Renal cortex interstitium (tissue), 15 donors: ENCODE results near the gene LRRC58. TPM values are rescaled to one million over a fixed set of nuclear protein-coding genes. Genes with fewer than 3 reads are reported as not detected.
A peak's percentile ranks its signal among the peaks of the same experiment; 100 is the strongest.
"Not testable (repeated sequence)": the region's sequence is repeated elsewhere in the genome, so short reads cannot be mapped to it uniquely, and the experiment has no call there.

Experiments
- DNase-seq, 11 donors: peaks; one replicate each; pipeline ENCODE4 v3.0.0-alpha.2; 2013; ENCODE audit warnings: low read depth in 9 of 11, low spot score in 4 of 11; ENCODE audit errors: extremely low read depth in 1 of 11
- long read RNA-seq, 16 experiments: transcript quantifications; one replicate each; lab custom pipeline, GENCODE V29; 2026
- polyA plus RNA-seq, 3 donors: library from polyadenylated mRNA; unstranded; fragments of 120-200 nt; gene quantifications; one replicate each; pipeline ENCODE4 v1.2.1, GENCODE V29; 2013; ENCODE audit not compliant: insufficient read length in 3 of 3

Gene LRRC58
- polyA plus RNA-seq = 10 to 100 TPM; 30.0 to 37.5 (median 33.9) TPM
- long read RNA-seq, donor 1, full-length matches to known transcripts = 3 of 3 reads
- long read RNA-seq, donor 1, partial matches to known transcripts = 0 of 3 reads
- long read RNA-seq, donor 1, other reads (novel, unspliced or antisense) = 0 of 3 reads
- long read RNA-seq, donor 2, full-length matches to known transcripts = 6 of 13 reads
- long read RNA-seq, donor 2, partial matches to known transcripts = 7 of 13 reads
- long read RNA-seq, donor 2, other reads (novel, unspliced or antisense) = 0 of 13 reads
- long read RNA-seq, donor 3, full-length matches to known transcripts = 9 of 9 reads
- long read RNA-seq, donor 3, partial matches to known transcripts = 0 of 9 reads
- long read RNA-seq, donor 3, other reads (novel, unspliced or antisense) = 0 of 9 reads
- long read RNA-seq, donor 4, full-length matches to known transcripts = 4 of 4 reads
- long read RNA-seq, donor 4, partial matches to known transcripts = 0 of 4 reads
- long read RNA-seq, donor 4, other reads (novel, unspliced or antisense) = 0 of 4 reads
- long read RNA-seq, donor 5 = 0 reads
- long read RNA-seq, donor 6, full-length matches to known transcripts = 9 of 9 reads
- long read RNA-seq, donor 6, partial matches to known transcripts = 0 of 9 reads
- long read RNA-seq, donor 6, other reads (novel, unspliced or antisense) = 0 of 9 reads
- long read RNA-seq, donor 7, full-length matches to known transcripts = 7 of 7 reads
- long read RNA-seq, donor 7, partial matches to known transcripts = 0 of 7 reads
- long read RNA-seq, donor 7, other reads (novel, unspliced or antisense) = 0 of 7 reads
- long read RNA-seq, donor 8, full-length matches to known transcripts = 20 of 20 reads
- long read RNA-seq, donor 8, partial matches to known transcripts = 0 of 20 reads
- long read RNA-seq, donor 8, other reads (novel, unspliced or antisense) = 0 of 20 reads
- long read RNA-seq, donor 9, full-length matches to known transcripts = 5 of 5 reads
- long read RNA-seq, donor 9, partial matches to known transcripts = 0 of 5 reads
- long read RNA-seq, donor 9, other reads (novel, unspliced or antisense) = 0 of 5 reads
- long read RNA-seq, donor 10, full-length matches to known transcripts = 7 of 7 reads
- long read RNA-seq, donor 10, partial matches to known transcripts = 0 of 7 reads
- long read RNA-seq, donor 10, other reads (novel, unspliced or antisense) = 0 of 7 reads
- long read RNA-seq, donor 11, full-length matches to known transcripts = 7 of 7 reads
- long read RNA-seq, donor 11, partial matches to known transcripts = 0 of 7 reads
- long read RNA-seq, donor 11, other reads (novel, unspliced or antisense) = 0 of 7 reads
- long read RNA-seq, donor 12, full-length matches to known transcripts = 2 of 2 reads
- long read RNA-seq, donor 12, partial matches to known transcripts = 0 of 2 reads
- long read RNA-seq, donor 12, other reads (novel, unspliced or antisense) = 0 of 2 reads
- long read RNA-seq, donor 13, full-length matches to known transcripts = 11 of 11 reads
- long read RNA-seq, donor 13, partial matches to known transcripts = 0 of 11 reads
- long read RNA-seq, donor 13, other reads (novel, unspliced or antisense) = 0 of 11 reads
- long read RNA-seq, donor 14, full-length matches to known transcripts = 5 of 5 reads
- long read RNA-seq, donor 14, partial matches to known transcripts = 0 of 5 reads
- long read RNA-seq, donor 14, other reads (novel, unspliced or antisense) = 0 of 5 reads
- long read RNA-seq, donor 15 = 0 reads
- long read RNA-seq, donor 16, full-length matches to known transcripts = 14 of 14 reads
- long read RNA-seq, donor 16, partial matches to known transcripts = 0 of 14 reads
- long read RNA-seq, donor 16, other reads (novel, unspliced or antisense) = 0 of 14 reads

DNA sequence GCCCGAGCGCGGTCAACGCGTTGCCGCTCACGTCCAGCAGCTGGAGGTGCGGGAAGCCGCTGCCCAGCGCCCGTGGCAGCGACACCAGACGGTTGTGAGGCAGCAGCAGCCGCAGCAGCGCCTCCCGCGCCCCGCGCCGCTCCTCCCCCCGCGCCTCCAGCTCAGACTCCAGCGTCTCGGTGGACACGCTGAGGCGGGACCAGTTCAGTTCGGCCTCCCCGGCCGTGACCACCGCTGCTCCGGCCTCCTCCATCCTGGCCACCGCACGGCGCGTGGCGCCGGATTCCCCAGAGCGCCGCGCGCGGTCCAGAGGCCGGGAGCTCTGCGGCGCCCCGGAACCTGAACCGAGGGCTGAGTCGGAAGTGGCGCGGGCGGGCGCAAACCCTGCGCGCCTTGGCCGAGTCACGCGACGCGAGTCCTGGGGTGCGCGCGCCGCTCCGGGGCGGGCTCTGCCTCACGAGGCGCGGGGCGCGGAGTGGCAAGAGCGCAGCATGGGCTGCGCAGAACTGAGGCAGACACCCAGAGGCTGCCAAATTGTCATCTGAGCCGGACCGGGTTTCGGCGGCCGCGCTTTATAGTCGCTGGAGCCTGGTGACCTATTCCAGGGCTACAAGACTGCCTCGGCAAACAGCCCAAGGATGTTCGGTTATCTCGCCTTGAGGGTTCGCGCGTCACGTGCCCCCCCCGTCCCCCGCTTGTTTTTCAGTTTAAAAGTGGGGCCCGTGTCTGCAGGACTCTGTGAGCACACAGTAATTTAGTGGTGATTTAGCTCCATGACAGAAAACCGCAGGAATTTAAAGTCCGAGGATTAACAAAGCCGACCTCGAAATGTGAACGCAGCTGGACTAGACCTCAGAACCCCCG is at the start of gene LRRC58:
Gene LRRC58 (minus strand): TSS at position 364 of the 864 bp plus-strand sequence. CDS start 111 bp downstream, at position 253.
- DNase-seq = peak; percentile 78 to 92 (median 88)

GRCh38 chr3:120396469-120396868 is 47.3 kb upstream of the LRRC58 start:
- no peak for DNase-seq

- no peak for DNase-seq
Measured at GRCh38 chr3:120394347-120394746, 45.2 kb upstream of the LRRC58 start.

- no peak for DNase-seq
Measured at GRCh38 chr3:120393761-120394160, 44.6 kb upstream of the LRRC58 start.

DNA sequence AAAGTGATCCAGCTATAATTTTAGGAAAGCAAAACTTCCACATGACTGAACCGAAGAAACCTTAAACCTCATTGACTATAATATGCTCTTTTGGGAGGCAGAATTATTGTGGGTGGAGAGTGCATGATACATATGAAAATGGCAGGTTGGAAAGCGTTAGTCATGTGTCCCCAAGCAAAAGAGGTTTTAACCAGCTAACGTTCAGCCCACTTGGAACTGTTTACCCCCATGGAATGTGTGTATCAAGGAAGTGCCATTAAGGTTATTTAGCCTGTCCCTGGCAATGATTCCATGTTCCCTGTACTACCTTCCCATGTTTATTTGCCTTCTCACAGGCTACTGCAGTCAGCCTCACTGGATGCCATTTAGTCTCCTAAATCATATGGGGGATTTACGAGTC is 44.1 kb upstream of the LRRC58 start:
- no peak for DNase-seq

GRCh38 chr3:120382941-120383447 is 33.8 kb upstream of the LRRC58 start:
- no peak for DNase-seq

DNA sequence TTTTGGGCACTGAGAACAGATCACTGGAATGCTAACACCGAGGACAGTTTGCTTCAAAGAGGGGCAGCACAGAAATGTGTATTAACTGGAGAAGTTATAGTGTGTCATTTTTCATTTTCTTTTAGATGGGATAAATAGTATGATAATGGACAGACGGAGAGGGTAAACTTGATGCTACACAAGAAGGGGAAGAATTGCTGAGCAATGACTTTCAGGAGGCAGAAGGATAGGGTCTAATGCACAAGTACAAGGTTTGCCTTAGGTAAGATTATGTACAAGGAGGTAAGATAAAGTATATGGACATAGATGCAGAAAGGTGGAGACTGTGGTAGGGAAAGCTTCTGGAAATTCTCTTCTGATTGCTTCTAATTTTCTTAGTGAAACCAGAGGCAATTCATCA is 32.3 kb upstream of the LRRC58 start:
- no peak for DNase-seq

DNA sequence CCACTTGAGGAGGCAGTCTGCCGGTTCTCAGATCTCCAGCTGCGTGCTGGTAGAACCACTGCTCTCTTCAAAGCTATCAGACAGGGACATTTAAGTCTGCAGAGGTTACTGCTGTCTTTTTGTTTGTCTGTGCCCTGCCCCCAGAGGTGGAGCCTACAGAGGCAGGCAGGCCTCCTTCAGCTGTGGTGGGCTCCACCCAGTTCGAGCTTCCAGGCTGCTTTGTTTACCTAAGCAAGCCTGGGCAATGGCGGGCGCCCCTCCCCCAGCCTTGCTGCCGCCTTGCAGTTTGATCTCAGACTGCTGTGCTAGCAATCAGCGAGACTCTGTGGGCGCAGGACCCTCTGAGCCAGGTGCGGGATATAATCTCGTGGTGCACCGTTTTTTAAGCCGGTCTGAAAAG is 28.8 kb upstream of the LRRC58 start:
- not testable (repeated sequence) for DNase-seq

DNA sequence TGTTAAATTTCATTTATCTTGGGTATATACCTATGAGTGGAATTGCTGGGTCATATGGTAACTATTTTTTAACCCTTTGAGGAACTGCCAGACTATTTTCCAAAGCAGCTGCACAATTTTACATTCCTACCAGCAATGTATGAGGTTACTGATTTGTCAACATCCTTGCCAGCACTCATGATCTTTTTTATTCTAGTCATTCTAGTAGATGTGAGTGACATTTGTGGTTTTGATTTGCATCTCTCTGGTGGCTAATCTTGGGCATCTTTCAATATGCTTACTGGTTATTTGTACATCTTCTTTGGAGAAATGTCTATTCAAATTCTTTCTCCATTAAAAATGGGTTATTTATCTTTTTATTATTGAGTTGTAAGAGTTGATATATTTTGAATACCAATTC is 21.3 kb upstream of the LRRC58 start:
- DNase-seq = no peak

DNA sequence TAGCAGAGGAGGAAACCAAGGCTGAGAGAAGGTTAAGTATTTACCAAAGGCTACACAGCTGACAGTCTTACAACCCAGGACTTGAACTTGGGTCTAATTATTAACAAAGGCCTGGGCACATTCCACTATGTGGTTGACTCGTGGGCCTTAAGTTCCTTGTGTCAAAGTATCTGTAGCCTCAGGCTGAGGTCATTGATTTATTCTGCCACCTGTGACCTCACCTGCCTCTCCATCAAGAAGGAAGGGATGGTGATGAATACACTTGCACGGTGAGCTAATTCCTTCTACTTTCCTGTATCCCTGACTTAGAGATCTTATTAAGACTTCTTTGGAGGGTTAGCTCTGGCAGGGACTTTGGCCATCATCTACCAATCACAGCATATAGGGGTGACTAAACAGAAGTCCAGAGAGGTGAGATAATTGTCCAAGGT is 19.9 kb upstream of the LRRC58 start:
- no peak for DNase-seq

GRCh38 chr3:120368172-120368571 is 19.0 kb upstream of the LRRC58 start:
- no peak for DNase-seq

- no peak for DNase-seq
Measured at GRCh38 chr3:120364821-120365220, 15.7 kb upstream of the LRRC58 start.

GRCh38 chr3:120364101-120364500 is 14.9 kb upstream of the LRRC58 start:
- DNase-seq = no peak

- DNase-seq = no peak
Measured at GRCh38 chr3:120357807-120358206, 8.7 kb upstream of the LRRC58 start.

DNA sequence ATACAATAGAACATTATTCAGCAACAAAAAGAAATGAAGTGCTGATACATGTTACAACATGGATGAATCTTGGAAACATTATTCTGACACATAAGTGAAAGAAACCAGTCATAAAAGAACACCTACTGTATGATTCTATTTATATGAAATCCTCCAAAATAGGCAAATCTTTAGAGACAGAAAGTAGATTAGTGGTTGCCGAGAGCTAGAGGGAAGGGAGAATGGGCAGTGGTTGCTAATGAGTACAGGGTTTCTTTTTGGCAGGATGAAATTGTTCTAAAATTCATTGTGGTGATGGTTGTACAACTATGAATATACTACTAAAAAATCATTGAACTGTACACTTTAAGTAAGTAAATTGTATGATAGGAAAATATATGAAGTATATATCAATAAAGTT is 6.3 kb upstream of the LRRC58 start:
- DNase-seq = no peak

DNA sequence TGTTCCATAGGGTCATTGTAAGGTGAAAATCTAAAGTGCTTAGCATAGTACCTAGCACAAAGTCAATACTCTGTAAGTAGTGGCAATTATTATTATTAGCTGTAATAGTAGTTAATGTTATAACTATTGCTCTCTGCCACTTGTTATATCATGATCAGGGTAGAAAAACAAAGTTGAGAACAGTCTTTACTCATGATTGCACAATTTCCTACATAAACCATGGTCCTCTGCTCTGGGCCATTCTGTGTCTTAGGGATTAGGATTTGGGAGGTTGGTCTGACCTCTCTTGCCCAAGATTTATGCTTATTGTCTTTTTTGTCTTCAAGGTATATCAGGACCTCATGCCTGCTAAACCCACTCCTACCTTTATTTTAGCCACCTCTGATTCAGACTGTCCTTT is 4.3 kb upstream of the LRRC58 start:
- DNase-seq = no peak

DNA sequence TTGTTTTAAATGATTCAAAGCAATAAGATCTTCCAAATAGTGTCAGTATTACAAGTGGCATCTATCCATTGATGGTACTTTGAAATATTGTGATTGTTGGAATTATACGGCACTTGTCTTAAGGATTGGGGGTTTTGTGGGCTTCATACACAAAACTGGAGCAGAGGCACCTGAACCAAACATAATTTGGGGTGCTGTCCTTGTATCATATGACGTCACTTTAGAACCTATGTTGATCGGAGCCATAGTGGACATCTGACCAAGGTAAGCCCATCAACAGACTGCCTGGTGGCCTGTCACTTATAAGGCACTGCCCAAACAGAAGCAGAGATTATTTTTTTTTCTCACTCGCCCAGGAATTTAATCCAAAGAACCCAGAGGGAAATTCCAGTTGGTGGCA is 2.9 kb upstream of the LRRC58 start:
- DNase-seq = no peak
